Gastroesophageal sphincter (tissue), 3 donors: ENCODE results near the gene NUDT4.

Experiments used
- CTCF ChIP-seq, 4 experiments: fragments of 200-600 bp in 2 of 4; fragments of 450-650 bp in 2 of 4; sonication (generic) in 1 of 4; IDR thresholded peaks; one replicate each; pipeline ENCODE4 v1.5.1; 2017 to 2019; ENCODE audit warnings: antibody characterized with exemption in 4 of 4, mild to moderate bottlenecking in 2 of 4, moderate library complexity in 2 of 4
- EP300 ChIP-seq: sonication (generic); formaldehyde crosslinking; IDR thresholded peaks from one replicate; pipeline ENCODE4 v1.6.1; 2017; ENCODE audit warnings: antibody characterized with exemption, mild to moderate bottlenecking
- POLR2A ChIP-seq, 2 donors: fragments of 450-650 bp; IDR thresholded peaks; one replicate each; pipeline ENCODE4 v1.6.1; 2017; ENCODE audit warnings: antibody characterized with exemption in 2 of 2, mild to moderate bottlenecking in 2 of 2, moderate library complexity in 1 of 2
- POLR2AphosphoS5 ChIP-seq: sonication (generic); formaldehyde crosslinking; IDR thresholded peaks from one replicate; pipeline ENCODE4 v1.6.1; 2017; ENCODE audit warnings: antibody characterized with exemption

GRCh38 chr12:93425736-93426411 is 48.1 kb downstream of the NUDT4 start:
- TF ChIP-seq CTCF (IDR thresholded peaks at IDR 0.05) (no peak), EP300 (no peak), POLR2A (IDR thresholded peaks at IDR 0.05) (no peak), POLR2AphosphoS5 (no peak)
